ENCODE data around the gene GPR162.

The GPR162 gene

GRCh38 chr12:6799147-6799546 is 22.5 kb upstream of the GPR162 start:
- TF ChIP-seq GATA3 (IDR thresholded peaks at IDR 0.05; ENCODE audit: low read depth, low read length) (no peak), GATA2 (IDR thresholded peaks at IDR 0.05; ENCODE audit: low read depth, low read length) (no peak)

GRCh38 chr12:6807170-6807569 is 14.5 kb upstream of the GPR162 start:
- TF ChIP-seq GATA3 (IDR thresholded peaks at IDR 0.05; ENCODE audit: low read depth, low read length) (no peak), GATA2 (IDR thresholded peaks at IDR 0.05; ENCODE audit: low read depth, low read length) (no peak)

GRCh38 chr12:6809056-6809455 is 12.6 kb upstream of the GPR162 start:
- TF ChIP-seq GATA3 (IDR thresholded peaks at IDR 0.05; ENCODE audit: low read depth, low read length) (no peak), GATA2 (IDR thresholded peaks at IDR 0.05; ENCODE audit: low read depth, low read length) (no peak)

DNA sequence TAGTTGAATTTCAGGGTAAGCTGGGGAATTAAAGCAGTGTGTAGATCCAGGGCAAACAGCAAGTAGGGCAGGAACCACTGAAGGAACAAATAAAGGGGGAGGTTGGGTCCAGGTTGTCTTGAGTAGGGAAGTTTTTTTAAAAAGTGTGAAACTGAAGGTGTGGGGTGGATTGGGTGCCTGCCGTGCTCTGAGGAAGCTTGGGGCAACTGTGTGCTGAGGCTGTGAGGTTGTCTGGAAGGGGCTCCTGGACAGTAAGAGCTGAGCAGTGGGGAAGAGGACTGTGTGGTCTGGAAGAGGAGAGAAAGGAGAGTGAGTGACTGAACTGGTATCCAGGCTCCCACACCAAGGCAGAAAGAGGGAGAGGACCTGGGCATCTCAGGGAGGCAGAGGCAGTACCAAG is 10.9 kb upstream of the GPR162 start:
- TF ChIP-seq GATA2 (IDR thresholded peaks at IDR 0.05; ENCODE audit: low read depth, low read length) (no peak), GATA3 (IDR thresholded peaks at IDR 0.05; ENCODE audit: low read depth, low read length) (no peak)

DNA sequence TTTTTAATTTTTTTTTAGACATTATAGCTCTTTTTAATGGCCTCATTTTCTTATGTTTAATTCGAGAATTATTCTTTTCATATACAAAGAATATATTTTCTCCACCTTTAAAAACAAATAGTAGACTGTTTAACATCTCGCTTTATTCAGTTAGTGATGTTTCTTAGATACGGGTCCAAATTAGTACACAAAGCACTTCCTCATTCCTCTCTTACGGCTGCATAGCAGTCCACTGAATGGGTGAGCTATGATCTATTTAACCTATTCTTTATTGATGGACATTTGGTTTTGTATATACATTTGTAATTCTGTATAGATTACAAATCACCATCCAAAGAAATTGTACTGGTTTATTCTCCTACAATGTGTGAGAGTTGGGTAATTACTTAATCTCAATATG is 8.3 kb upstream of the GPR162 start:
- TF ChIP-seq GATA2 (IDR thresholded peaks at IDR 0.05; ENCODE audit: low read depth, low read length) (no peak), GATA3 (IDR thresholded peaks at IDR 0.05; ENCODE audit: low read depth, low read length) (no peak)

- TF ChIP-seq GATA3 (IDR thresholded peaks at IDR 0.05; ENCODE audit: low read depth, low read length) (no peak), GATA2 (IDR thresholded peaks at IDR 0.05; ENCODE audit: low read depth, low read length) (peak; percentile 84)
These were observed 5.0 kb upstream of the GPR162 start for GRCh38 chr12:6816598-6816997.

GRCh38 chr12:6817098-6817497 is 4.5 kb upstream of the GPR162 start:
- TF ChIP-seq GATA2 (IDR thresholded peaks at IDR 0.05; ENCODE audit: low read depth, low read length) (no peak), GATA3 (IDR thresholded peaks at IDR 0.05; ENCODE audit: low read depth, low read length) (no peak)

- TF ChIP-seq GATA2 (IDR thresholded peaks at IDR 0.05; ENCODE audit: low read depth, low read length) (no peak), GATA3 (IDR thresholded peaks at IDR 0.05; ENCODE audit: low read depth, low read length) (no peak)
These were observed 3.9 kb upstream of the GPR162 start for GRCh38 chr12:6817662-6818157.

GRCh38 chr12:6818222-6818621 is 3.4 kb upstream of the GPR162 start:
- TF ChIP-seq GATA2 (IDR thresholded peaks at IDR 0.05; ENCODE audit: low read depth, low read length) = no peak
- TF ChIP-seq GATA3 (IDR thresholded peaks at IDR 0.05; ENCODE audit: low read depth, low read length) = no peak

DNA sequence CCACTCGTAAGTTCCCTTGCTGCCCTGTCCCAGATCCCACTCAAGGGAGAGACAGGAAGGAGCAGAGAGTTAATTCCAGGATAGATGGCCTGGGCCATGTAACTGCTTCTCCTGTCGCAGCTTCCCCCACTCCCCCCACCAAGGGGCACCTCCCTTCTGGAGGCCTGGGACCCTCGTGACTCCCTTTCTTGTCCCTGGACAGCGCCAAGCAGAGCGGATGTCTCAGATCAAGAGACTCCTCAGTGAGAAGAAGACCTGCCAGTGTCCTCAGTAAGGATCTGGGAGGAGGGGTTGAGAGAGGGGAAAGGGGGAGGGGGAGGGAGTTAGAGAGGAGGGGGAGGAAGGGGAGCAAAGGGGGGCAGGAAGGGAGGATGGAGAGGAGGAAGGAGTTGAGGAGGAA is 3.0 kb upstream of the GPR162 start:
- TF ChIP-seq GATA2 (IDR thresholded peaks at IDR 0.05; ENCODE audit: low read depth, low read length) = no peak
- TF ChIP-seq GATA3 (IDR thresholded peaks at IDR 0.05; ENCODE audit: low read depth, low read length) = no peak

DNA sequence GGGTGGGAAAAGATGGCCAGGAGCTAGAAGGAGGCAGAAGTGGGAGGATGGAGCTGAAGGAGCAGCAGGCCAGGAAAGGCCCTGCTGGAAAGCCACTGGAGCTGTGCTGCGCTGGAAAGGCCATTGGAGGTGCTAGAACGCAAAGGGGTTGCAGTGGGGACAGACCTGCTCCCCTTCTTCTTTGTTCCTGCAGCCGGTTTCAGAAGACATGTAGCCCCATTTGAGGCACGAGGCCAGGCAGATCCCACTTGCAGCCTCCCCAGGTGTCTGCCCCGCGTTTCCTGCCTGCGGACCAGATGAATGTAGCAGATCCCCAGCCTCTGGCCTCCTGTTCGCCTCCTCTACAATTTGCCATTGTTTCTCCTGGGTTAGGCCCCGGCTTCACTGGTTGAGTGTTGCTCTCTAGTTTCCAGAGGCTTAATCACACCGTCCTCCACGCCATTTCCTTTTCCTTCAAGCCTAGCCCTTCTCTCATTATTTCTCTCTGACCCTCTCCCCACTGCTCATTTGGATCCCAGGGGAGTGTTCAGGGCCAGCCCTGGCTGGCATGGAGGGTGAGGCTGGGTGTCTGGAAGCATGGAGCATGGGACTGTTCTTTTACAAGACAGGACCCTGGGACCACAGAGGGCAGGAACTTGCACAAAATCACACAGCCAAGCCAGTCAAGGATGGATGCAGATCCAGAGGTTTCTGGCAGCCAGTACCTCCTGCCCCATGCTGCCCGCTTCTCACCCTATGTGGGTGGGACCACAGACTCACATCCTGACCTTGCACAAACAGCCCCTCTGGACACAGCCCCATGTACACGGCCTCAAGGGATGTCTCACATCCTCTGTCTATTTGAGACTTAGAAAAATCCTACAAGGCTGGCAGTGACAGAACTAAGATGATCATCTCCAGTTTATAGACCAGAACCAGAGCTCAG is 2.3 kb upstream of the GPR162 start:
- no peak for TF ChIP-seq GATA2 (IDR thresholded peaks at IDR 0.05; ENCODE audit: low read depth, low read length)

- TF ChIP-seq GATA2 (IDR thresholded peaks at IDR 0.05; ENCODE audit: low read depth, low read length) = no peak
- no peak for TF ChIP-seq GATA3 (IDR thresholded peaks at IDR 0.05; ENCODE audit: low read depth, low read length)
These were observed 1.5 kb upstream of the GPR162 start for GRCh38 chr12:6820166-6820565.

DNA sequence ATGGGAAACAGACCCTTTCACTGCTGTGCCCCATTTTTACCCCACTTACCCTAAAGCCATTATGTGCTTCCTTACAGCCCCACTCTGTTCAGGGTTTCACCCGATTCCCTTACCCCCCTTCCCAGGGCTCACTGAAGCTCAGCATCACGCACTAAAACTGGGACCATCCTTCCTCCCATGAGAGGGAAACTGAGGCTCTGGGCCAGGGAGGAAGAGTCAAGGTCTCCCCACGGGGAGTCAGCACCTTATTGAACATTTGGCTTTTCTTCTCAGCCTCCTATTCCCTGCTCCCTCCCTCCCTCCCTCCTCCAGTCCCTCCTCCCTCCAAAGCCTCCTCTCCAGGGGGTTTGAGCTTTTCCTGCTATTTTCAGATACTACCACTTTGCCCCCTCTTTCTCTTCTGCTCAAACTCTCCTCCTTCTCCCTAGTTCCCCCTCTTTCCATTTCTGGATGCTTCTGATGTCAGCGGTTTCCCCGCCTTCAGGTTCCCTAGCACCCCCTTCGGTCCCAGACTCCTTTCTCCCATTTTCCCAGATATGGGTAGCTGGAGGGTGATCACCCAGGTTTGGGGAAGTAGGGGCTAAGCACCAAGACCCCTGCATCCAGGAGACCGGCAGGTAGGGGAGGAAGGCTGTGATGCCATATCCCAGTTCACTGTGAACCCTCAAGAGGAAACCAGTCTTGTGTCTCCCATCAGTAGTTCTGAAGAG is 960 bp downstream of the GPR162 start:
- no peak for TF ChIP-seq GATA2 (IDR thresholded peaks at IDR 0.05; ENCODE audit: low read depth, low read length)
- TF ChIP-seq GATA3 (IDR thresholded peaks at IDR 0.05; ENCODE audit: low read depth, low read length) = no peak

DNA sequence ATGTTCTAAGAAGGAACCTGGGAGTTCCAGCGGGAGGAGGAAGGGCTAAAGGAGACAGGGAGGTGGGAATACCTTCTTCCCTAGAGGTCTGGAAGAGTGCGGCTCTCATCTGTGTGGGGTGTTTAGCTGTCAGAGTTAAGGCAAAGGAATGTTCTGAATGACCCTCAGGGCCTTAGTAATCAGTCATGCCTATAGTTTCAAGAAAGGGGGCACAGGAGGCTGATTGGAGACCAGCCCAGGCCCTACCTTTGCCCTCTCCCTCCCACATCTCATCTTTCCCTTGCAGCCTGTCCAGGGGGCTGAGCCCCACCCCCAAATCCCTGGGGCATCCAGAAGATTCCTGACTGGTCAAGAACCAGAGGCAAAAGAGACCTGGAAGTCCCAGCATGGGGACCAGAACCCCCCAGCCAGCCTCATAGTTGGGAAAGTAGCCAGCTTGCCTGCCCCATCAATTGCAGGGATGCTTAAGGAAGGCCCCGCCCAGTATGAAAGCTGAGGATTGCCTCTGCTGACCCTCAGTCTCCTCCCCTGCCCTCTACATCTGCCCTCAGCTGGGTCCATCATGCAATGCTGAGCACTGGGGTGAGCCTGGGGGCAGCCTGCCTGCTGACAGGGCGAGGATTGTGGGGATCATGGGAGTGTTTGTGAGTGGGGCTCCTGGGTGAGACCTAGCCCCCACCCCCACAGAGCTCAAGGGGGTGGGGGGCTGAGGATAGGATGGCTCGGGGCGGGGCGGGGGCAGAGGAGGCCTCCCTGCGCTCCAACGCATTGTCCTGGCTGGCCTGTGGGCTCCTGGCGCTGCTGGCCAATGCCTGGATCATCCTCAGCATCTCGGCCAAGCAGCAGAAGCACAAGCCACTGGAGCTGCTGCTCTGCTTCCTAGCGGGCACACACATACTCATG is 1.8 kb downstream of the GPR162 start:
- TF ChIP-seq GATA3 (IDR thresholded peaks at IDR 0.05; ENCODE audit: low read depth, low read length) = no peak
- no peak for TF ChIP-seq GATA2 (IDR thresholded peaks at IDR 0.05; ENCODE audit: low read depth, low read length)

Data from SH-SY5Y (cell line).